Measurements from ENCODE around the gene CD247.

The CD247 gene

DNA sequence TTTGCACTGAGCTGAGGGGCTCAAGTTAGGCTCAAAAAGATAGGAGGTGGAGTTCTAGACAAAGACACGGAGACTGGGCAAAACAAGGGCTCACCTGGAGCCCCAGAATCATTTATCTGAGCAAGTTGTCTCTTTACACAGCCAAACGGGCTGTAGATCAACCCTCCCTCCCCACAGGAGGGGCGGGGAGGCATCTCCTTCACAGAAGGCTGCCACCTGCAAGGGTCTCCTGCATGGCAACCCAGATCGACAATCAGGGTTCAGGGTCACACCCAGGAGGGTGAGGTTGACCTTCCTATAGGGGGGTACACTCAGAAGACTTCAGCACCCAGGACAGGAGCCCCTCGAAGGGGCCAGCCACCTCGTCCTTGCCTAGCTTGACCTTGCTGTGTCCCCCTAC lies 84.0 kb downstream of the CD247 start:
- FAIRE-seq, result no peak

DNA sequence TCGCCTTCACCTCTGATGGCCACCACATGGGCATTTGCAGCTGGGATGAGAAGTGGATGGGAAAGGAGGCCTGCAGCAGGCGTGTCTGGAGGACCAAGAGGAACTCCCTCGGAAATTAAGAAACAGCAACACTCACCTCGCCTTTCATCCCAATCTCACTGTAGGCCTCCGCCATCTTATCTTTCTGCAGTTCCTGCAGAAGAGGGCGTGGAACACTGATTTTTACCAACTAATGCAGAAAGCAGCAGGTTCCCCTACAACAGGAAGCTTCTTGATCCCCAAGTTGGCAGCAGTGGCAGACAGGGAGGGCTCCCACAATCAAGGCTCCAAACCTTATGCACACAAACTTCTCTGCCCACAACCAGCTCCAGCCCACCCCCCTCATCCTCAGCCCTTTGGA lies 84.4 kb downstream of the CD247 start:
- FAIRE-seq, result no peak

DNA sequence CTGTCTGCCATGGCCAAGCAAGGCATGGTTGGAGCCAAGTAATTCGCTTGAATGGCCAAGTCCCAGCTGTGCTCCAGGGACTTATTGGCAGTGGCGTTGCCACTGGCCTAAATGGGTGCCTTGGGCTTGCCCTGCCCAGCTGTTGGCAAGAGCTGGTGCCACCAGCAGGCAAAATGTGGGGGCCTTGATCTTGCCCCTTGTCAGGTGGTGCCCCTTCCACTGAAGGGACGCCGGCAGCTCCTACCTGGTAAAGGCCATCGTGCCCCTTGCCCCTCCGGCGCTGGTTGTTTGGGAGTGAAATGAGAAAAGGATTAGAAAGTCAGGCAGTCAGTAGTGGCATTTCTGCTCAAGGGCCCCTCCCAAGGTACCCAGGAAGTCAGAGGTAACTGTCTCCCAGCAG lies 85.5 kb downstream of the CD247 start:
- FAIRE-seq, result no peak

DNA sequence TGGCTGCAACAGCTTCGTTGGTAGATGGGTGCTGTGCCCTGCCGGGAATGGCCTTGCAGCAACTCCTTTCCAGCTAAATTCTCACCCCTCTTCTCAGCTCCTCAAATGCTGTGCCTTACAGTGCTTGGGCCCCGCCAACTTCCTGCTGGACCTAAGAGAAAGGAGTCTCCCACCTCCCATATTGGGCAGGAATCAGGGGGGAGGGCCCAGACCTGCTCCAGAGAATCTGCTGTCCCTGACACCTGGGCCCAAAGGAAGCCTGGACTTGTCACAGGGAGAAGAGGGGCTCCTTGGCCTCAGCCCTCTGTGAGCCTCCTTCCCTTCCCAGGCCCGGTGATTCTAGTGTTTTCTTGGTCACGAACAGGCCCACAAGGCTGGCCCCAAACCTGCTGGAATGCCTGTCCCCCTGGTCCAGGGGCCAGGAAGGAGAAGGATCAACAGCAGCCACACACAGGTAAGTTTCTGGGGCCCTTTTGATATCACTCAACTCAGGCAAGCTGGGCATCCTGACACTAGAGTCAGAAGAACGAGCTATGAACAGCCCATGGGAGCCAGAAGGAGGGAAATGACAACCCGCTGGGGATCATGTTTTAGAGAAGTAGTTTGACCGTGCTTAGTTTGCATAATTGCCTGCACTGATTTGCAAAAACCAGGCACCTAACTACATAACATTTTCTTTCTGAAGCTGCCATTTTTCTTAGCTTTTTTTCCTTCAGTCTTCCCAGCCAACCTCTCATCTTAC lies 86.2 kb downstream of the CD247 start:
- FAIRE-seq, result no peak

DNA sequence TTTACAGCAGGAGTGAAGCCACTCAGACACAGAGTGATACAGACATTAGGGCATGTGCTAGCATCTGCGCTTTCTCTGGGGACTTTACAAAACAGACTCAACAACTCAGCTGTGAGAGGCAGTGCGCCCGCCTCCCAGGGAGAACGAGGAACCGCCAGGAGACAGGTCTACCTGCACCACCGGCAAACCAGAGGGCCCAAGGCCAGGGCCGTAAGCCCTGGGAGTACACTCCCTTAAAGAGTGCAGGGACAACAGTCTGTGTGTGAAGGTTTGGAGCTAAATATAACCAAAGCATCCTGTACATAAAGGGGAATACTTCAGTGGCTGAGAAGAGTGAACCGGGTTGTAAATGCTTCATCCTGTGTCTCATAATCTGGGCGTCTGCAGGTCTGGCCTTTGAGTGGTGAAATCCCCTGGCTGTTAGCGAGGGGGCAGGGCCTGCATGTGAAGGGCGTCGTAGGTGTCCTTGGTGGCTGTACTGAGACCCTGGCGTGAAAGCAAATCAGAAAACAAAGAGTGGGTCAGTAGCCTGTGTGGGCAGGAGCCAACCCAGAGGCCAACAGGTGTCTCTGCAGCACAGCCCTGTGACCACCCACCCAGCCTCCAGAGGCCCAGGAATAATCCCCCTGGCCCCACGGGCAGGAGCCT lies 86.9 kb downstream of the CD247 start:
- FAIRE-seq, result no peak

DNA sequence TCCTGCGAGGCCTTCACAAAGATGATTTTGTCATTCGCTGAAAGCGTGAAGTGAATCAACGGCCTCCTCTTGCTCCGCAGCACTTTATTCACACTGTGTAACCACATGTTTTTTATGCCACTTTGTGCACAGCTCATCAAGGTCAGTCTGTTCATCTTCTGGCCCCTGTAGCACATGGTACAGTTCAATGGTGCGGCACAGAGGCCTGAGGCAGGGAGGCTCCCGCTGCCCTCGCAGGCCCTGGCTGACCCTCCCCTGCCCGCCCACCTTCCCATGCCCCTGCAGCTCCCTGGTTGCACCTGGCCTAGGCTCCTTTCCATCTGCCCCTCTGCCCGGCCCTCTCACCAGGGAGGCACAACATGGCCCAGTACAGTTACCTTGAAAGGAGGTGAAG lies 87.5 kb downstream of the CD247 start:
- FAIRE-seq, result no peak

DNA sequence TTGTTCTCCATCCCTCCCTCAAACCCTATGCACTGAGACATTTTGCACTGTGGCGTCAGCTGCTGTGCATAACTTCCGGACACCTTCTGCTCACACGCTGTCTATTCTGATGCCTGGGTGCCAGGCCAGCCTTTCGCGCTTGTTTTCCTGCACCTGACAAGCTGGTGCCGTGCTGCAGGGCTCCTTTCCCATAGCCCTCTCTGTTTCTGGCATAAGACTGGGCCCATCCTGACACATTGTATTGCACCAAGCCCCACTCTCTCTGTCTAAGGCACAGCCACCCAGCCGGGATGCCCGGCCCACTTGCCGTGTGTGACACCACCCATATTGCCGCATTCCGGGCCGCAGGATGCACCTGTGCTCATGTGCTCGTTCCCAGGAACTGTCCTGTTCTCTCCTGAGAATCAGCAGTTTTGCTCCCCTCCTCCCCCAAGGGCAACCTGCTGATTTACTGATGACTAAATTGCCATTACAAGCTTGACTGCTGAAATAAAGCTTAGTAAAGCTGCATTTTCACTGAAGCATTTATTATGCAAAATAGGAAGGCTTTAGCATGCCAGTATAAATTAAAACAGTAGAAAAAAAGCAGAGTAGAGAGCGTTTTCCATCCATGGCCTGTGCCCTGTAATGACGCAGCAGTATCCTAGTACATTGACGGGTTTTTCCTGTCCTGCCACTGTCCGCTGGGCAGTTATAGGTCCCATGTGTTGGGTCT lies 88.0 kb downstream of the CD247 start:
- no peak for FAIRE-seq

DNA sequence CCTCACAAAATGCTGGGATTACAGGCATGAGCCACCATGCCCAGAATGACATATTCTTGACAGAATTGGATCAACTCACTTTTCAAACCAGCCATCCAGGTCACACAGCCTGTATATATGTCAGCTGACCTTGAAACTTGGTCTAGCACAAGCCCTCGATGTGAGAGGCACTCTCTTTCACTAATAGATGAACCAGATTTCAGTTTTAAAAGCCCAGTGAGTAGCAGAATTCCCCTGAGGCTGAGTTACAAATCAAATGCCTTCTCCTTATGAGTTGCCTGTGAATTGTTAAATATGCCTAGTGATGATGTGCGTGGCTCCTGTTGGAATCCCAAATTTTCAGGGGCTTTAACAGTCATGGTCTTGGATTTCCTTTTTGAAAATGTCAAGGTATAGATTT lies 88.7 kb downstream of the CD247 start:
- FAIRE-seq, result no peak

DNA sequence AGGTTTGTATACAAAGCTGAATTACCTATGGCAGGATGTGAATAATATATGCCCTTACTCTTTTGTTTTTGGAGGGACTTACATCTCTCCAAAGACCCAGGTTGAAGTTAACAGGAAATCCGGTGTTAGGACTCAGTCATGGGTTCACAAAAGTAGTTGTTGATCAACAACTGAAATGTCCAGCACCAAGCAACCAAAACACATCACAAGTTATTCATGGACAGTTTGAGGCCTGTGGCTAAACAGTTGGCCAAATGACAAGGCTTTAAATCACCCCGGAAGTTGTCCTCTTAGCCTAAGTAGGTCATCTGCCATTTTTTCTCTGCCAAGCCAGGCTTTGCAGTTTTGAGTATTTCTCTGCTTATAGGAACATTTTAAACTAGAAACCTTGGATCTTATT lies 89.9 kb downstream of the CD247 start:
- FAIRE-seq, result no peak

DNA sequence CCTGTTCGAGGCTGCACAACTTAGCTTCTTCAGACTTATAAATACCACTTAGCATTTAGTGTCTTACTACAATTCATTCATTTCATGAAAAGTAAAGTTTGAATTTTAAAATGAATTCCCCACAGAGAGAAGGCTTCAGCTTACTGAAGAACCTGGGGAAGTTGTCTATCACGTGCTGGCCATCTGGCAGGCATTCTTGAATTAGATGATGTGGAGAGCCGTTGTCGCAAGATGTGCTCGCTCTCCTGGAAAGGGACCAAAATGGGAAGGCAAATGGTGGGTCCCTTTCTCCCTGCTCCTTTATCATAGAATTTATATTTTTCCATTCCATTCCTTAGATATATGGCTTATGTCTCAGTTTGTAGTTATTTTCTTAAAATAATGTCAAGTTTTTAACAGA lies 90.5 kb downstream of the CD247 start:
- FAIRE-seq, result no peak

DNA sequence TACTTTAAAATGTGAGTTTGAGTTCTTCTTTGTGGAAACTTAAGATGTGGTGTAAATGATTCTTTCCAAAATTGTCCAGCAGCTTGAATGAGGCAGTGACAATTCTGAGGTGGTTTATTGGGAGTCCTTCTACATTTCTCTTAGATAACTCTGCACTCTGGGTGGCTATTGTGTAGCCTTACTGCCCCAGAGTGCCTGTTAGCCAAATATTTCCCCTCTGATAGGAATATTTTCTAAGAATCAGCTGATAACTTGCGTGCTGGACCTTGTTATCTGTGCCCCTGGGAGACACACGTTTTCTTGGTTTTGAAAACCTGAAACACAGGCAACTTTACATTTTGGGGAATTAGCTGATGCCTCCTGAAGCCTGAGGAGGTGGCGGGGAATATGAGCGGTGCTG lies 91.6 kb downstream of the CD247 start:
- no peak for FAIRE-seq

DNA sequence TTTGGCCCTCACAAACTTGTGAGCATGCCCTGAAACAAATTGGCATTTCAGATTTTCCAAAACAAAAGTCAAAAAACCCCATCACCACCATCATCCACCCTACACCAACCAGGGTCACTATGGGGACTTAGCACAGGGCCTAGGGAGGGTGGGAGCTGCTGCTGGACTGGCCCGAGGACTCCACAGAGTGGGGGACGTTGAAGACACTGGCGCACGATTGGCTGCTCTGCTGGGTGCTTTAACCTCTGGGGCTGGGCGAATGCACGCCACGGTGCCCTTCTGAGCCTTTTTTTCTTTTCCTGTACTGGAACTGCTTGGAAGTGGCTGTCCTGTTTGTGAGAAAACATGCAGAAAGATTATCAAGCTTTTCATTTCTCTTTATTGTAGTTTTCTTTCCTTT lies 92.8 kb downstream of the CD247 start:
- FAIRE-seq, result no peak

DNA sequence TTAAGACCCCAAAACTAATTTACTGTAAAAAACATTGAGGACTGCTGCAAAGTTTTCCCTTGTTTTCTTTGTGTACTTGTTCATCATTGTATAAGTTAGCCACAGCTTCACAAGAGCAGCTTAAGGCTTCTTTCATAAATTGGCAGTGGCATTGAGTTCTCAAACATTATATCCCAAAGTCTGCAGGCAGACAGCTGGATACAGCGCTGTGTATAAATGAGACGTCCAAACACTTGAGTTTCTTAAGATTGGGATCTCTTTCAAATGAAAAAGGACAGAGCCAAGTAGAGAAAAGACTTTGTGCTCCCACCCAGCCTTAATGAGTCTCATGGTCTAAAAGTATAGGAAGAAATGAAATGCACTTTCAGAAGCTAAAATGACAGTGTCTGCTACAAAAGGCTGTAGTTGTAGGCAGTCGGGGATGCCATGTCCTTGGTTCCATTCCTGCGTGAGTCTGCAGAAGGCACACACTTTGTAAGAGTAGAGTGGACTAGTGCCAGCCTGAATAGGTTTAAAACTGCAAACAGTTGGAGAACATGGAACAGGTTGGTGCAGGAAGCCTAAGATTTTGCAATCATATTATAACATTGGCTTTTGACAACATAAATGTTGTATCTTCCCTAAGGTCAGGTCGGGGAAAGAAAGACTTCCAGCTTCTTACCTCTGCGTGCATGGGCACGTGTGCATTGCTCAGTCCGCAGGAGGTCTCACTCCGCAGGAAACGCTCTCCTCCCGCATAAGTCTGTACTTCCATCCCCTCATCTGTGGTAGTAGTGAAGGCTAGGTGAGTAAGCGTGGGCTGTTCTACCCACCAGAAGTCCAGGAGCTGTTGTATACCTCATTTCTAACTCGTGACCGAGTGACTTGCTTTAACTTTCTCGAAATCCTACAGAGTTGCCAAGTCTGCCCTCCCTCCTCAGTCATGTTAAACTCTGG lies 94.4 kb downstream of the CD247 start:
- FAIRE-seq, result no peak

DNA sequence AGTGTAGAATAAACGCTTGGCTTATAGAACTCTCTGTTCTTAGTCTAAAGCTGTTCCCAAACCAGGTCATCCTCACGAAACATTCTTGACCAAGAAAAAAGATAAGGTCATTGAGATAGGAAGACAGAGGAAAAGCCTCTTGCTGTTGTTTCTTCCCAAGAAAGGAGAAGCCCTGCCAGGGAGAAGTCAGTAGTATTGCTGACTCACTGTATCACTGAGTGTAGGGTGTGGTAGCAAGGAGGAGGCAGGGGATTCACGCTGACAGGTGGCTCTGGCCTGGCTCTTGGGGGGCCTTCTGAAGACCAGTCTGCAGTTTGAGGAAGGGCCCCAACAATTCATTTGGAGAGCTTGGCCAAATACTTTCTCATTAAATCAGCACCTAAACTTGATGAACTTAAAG lies 97.8 kb downstream of the CD247 start:
- FAIRE-seq, result no peak

DNA sequence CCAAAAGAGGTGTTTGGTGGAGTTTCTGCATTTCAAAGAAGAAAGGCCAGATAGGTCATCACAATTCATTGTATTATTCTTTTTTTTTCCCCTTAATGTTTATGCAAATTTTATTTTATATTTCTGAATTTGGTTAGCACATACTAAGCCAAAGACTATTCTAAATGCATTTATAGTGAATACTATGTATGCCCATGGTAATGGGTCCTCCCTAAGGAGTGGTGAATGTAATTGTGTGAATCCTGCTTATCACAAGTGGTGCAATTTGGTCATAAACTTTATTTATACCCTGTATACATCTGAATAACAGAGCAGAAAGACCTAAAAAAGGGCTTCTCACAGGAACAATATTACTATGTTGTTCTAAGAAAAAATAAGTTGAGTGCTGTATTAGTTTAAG lies 99.1 kb downstream of the CD247 start:
- no peak for FAIRE-seq

DNA sequence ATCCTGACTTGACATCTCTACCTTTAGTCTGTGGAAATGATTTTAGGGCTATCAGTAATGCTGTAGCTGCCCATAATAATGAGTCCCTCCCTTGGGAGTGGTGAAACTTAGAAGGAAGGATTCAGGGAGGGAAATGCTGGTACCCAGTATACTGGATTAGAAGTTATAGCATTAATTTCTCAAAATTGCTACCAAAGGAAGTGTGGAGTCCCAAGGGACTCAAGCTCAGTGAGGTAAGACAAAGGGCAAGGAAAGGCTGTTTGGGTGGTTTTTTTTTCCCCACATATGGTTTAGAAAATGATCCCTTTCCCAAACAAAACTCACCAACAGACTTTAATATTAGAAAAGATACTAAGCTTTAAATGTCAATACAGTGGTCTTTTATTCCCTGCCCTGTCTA lies 99.9 kb downstream of the CD247 start:
- FAIRE-seq, result no peak

DNA sequence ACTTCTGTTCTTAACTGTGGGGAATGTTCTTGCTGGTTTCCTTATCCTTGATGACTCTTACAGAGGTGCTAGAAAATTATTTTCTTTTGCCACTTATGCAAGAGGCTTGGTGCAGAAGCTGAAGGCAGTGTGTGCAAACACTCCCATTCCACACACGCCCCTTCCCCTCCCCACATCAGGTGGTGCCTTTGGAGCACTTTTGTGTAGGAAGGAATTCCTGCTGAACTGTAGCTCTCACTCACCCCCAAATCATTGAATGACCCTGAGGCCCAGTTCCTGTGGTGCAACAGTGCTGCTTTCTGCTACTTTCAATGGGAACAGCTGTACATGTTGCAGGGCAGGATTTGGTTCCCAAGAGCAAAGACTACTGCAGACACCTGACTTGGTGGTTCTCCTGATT lies 101.8 kb downstream of the CD247 start:
- FAIRE-seq, result no peak

DNA sequence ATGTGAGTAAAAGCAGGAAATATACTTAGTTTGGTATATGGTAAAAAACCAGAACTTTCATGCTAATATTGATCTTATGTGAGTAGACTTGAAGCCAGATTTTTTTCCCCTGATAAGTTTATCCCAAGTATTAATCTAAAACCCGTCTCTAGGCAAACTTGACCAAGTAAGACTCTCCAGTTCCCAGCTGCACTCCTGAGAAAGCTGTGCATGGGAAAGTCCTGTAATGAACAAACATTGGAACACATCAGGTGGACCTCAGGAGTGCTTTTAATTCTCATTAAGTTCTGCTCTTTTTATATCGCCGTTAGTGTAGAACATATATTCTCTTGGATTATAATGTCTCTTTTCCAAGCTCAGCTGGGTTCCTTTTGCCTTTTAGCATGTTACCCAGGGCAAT lies 105.0 kb downstream of the CD247 start:
- FAIRE-seq, result no peak

DNA sequence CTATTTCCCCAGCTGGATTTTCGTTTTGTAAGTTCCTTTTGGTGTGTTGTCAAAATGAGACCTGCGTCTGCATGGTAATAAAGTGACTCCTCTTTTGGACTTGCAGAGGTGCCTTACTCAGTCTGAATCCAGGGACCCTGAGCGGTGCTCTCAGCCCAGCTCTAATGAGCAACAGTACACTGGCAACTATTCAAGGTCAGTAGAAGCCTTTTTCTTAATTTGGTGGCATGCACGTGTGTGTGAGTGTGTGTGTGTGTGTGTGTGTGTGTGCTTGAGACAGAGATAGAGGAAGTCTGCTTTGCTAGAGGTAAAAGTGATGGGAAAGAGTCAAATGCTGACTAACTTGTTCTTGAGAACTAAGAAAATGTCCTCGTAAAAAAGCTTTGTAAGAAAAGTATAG lies 105.4 kb downstream of the CD247 start:
- no peak for FAIRE-seq

DNA sequence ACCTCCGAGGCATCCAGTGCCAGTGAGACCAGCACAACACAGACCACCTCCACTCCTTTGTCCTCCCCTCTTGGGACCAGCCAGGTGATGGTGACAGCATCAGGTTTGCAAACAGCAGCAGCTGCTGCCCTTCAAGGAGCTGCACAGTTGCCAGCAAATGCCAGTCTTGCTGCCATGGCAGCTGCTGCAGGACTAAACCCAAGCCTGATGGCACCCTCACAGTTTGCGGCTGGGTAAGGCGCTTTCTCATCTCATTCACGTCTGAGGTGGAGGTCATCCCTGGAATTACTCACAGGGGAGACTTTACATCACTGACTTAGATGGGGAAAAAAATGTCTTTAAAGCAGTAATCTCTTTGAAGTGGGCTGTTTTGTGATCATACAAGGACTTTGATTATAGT lies 106.3 kb downstream of the CD247 start:
- no peak for FAIRE-seq

DNA sequence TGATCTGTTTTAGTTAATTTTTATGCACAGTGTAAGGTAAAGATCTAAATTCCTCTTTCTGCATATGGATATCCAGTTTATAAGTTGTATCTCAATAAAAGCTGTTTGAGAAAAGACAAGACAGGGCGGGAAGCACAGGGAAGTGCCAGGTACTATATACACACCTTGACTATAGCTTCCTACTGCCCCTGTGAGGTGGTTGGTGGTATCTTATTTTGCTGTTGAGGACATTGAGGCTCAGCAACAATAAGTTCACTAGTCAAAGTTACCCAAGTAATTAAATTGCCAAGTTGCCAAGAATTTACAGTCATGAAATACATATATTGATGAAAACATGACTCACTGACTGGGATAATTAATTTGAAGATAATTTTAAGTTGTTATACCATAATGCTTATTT lies 109.1 kb downstream of the CD247 start:
- no peak for FAIRE-seq

DNA sequence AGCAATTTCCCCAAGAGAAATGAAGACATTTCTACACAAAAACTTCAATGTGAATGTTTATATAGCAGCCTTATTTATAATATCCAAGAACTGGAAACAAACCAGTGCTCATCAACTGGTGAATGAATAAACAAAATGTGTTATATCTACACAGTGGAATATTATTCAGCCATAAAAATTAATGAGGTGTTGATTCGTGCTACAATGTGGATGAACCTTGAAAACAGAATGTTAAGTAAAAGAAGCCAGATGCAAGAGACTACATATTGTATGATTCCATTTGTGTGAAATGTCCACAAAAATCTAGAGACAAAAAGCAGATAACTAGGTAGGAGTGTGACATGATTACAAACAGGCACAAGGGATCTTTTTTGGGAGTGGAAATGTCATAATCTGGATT lies 110.0 kb downstream of the CD247 start:
- no peak for FAIRE-seq

DNA sequence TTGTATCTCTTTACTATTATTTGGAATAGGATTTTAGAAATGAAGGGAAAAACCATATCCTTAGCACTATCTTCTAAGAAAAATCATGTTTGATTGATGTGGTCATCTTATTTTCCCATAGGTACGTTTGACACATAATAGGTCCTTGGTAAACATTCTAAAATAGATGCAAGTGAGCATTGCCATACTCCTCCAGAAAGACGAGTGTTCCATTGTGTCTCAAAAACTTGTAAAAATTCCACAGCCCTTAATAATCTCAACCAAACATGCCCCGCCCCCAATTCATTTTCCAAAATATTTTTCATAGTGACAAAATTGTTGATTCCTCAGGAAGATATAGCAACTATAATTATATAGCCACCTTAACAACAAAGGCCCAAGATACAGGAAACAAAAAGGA lies 113.4 kb downstream of the CD247 start:
- no peak for FAIRE-seq

All from islet of Langerhans (tissue), 1 donor.